Neural progenitor cell (in vitro differentiated cells): ENCODE results near the gene IPP.

Experiments used
- CTCF ChIP-seq: fragments of 200-600 bp; sonication (generic); IDR thresholded peaks from 2 replicates; pipeline ENCODE4 v1.5.1; 2017; ENCODE audit warnings: antibody characterized with exemption, mild to moderate bottlenecking
- EZH2 ChIP-seq: fragments of 200-600 bp; sonication (generic); IDR thresholded peaks from 2 replicates; pipeline ENCODE4 v1.6.1; 2017; ENCODE audit warnings: antibody characterized with exemption, mild to moderate bottlenecking, moderate library complexity
- EZH2phosphoT487 ChIP-seq: fragments of 200-600 bp; sonication (generic); IDR thresholded peaks from 2 replicates; pipeline ENCODE4 v1.6.1; 2017; ENCODE audit warnings: antibody characterized with exemption

- TF ChIP-seq CTCF (no peak), EZH2phosphoT487 (no peak), EZH2 (no peak)
These were observed 42.3 kb upstream of the IPP start for GRCh38 chr1:45792744-45793143.
